H9 (cell line): ENCODE measurements around the gene ELP6. TPM values are rescaled to one million over a fixed set of nuclear protein-coding genes. Genes with fewer than 3 reads are reported as not detected.

ENCODE experiments used
- DNase-seq: peaks from one replicate; pipeline ENCODE4 v3.0.0-alpha.2; 2017
- H2AFZ ChIP-seq: one replicate; pipeline ENCODE4 v1.6.1; 2013; ENCODE audit warnings: mild to moderate bottlenecking, low read length, control low read depth, moderate library complexity
- H2AK5ac ChIP-seq: 2 replicates; pipeline ENCODE4 v1.6.1; 2013; ENCODE audit warnings: low read length, control low read depth, mixed read lengths; ENCODE audit not compliant: insufficient read length
- H2BK120ac ChIP-seq: one replicate; pipeline ENCODE4 v1.6.1; 2013; ENCODE audit warnings: low read depth, mild to moderate bottlenecking, low read length, control low read depth, inconsistent platforms; ENCODE audit not compliant: poor library complexity, severe bottlenecking
- H2BK12ac ChIP-seq: 2 replicates; pipeline ENCODE4 v1.6.1; 2013; ENCODE audit warnings: low read length, control low read depth, mixed read lengths, low read depth; ENCODE audit not compliant: insufficient read length
- H2BK15ac ChIP-seq: 2 replicates; pipeline ENCODE4 v1.6.1; 2013; ENCODE audit warnings: low read depth, low read length, control low read depth
- H2BK20ac ChIP-seq: one replicate; pipeline ENCODE4 v1.6.1; 2013; ENCODE audit warnings: low read depth, mild to moderate bottlenecking, low read length, control low read depth, inconsistent platforms; ENCODE audit not compliant: poor library complexity, severe bottlenecking
- H2BK5ac ChIP-seq: 2 replicates; pipeline ENCODE4 v1.6.1; 2013; ENCODE audit warnings: low read length, control low read depth, mixed read lengths; ENCODE audit not compliant: insufficient read length
- H3K14ac ChIP-seq: 2 replicates; pipeline ENCODE4 v1.6.1; 2013; ENCODE audit warnings: low read length, control low read depth; ENCODE audit not compliant: insufficient read depth
- H3K18ac ChIP-seq: 2 replicates; pipeline ENCODE4 v1.6.1; 2013; ENCODE audit warnings: low read depth, mild to moderate bottlenecking, mixed read lengths, low read length, control low read depth; ENCODE audit not compliant: insufficient read length
- H3K23ac ChIP-seq: 2 replicates; pipeline ENCODE4 v1.6.1; 2013; ENCODE audit warnings: low read length, control low read depth, mixed read lengths, low read depth; ENCODE audit not compliant: insufficient read length
- H3K23me2 ChIP-seq: 2 replicates; pipeline ENCODE4 v1.6.1; 2013; ENCODE audit warnings: low read depth, mild to moderate bottlenecking, mixed read lengths, low read length, control low read depth; ENCODE audit not compliant: insufficient read length, poor library complexity, severe bottlenecking
- H3K27ac ChIP-seq: 2 replicates; pipeline ENCODE4 v1.5.1; 2013; ENCODE audit warnings: low read length, control low read depth, mixed read lengths, low read depth; ENCODE audit not compliant: insufficient read length
- H3K27me3 ChIP-seq: 2 replicates; pipeline ENCODE4 v1.6.1; 2013; ENCODE audit warnings: low read length, control low read depth, inconsistent platforms; ENCODE audit not compliant: insufficient read depth
- H3K4ac ChIP-seq: 2 replicates; pipeline ENCODE4 v1.6.1; 2013; ENCODE audit warnings: low read depth, mild to moderate bottlenecking, control low read depth, inconsistent platforms, low read length, moderate library complexity
- H3K4me1 ChIP-seq: 2 replicates; pipeline ENCODE4 v1.6.1; 2013; ENCODE audit warnings: low read length, control low read depth, inconsistent platforms; ENCODE audit not compliant: insufficient read depth
- H3K4me2 ChIP-seq: 2 replicates; pipeline ENCODE4 v1.6.1; 2013; ENCODE audit warnings: low read length, control low read depth, mixed read lengths; ENCODE audit not compliant: insufficient read length, insufficient read depth
- H3K56ac ChIP-seq: 2 replicates; pipeline ENCODE4 v1.6.1; 2013; ENCODE audit warnings: low read depth, mild to moderate bottlenecking, mixed read lengths, low read length, control low read depth; ENCODE audit not compliant: insufficient read length
- H3K79me1 ChIP-seq: 2 replicates; pipeline ENCODE4 v1.6.1; 2013; ENCODE audit warnings: low read depth, mild to moderate bottlenecking, moderate library complexity, low read length, control low read depth, inconsistent platforms; ENCODE audit not compliant: insufficient read depth, poor library complexity, severe bottlenecking
- H3K79me2 ChIP-seq: 2 replicates; pipeline ENCODE4 v1.6.1; 2013; ENCODE audit warnings: low read length, control low read depth, inconsistent platforms; ENCODE audit not compliant: insufficient read depth
- H3K9ac ChIP-seq: 2 replicates; pipeline ENCODE4 v1.6.1; 2013; ENCODE audit warnings: low read length, control low read depth, mixed read lengths; ENCODE audit not compliant: insufficient read length; ENCODE audit errors: extremely low read depth
- H3K9me3 ChIP-seq: one replicate; pipeline ENCODE4 v1.6.1; 2013; ENCODE audit warnings: low read depth, low read length, inconsistent platforms; ENCODE audit not compliant: control insufficient read depth
- H3T11ph ChIP-seq: one replicate; pipeline ENCODE4 v1.6.1; 2013; ENCODE audit warnings: mild to moderate bottlenecking, low read length, control low read depth, inconsistent platforms
- H4K20me1 ChIP-seq: one replicate; pipeline ENCODE4 v1.6.1; 2013; ENCODE audit not compliant: control insufficient read depth, insufficient read length, insufficient read depth
- H4K5ac ChIP-seq: 2 replicates; pipeline ENCODE4 v1.6.1; 2013; ENCODE audit warnings: low read depth, mild to moderate bottlenecking, mixed read lengths, low read length, control low read depth; ENCODE audit not compliant: insufficient read length
- H4K8ac ChIP-seq: replicated peaks from 2 replicates; pipeline ENCODE4 v1.6.1; 2013; ENCODE audit warnings: low read length, control low read depth, mixed read lengths, low read depth; ENCODE audit not compliant: insufficient read length
- H4K91ac ChIP-seq: 2 replicates; pipeline ENCODE4 v1.6.1; 2013; ENCODE audit warnings: low read depth, mild to moderate bottlenecking, moderate library complexity, mixed read lengths, low read length, control low read depth; ENCODE audit not compliant: insufficient read length
- H3K27ac Mint-ChIP-seq, 3 experiments: 2 replicates in 2 of 3; 3 replicates in 1 of 3; pipeline ENCODE4 v1.8.0; 2020 to 2021; ENCODE audit warnings: mixed read lengths in 3 of 3, mild to moderate bottlenecking in 1 of 3, moderate library complexity in 1 of 3
- H3K27me3 Mint-ChIP-seq: 2 replicates; pipeline ENCODE4 v1.8.0; 2021; ENCODE audit warnings: low read depth, mild to moderate bottlenecking, moderate library complexity, mixed read lengths
- H3K36me3 Mint-ChIP-seq, 3 experiments: 2 replicates in 2 of 3; 3 replicates in 1 of 3; pipeline ENCODE4 v1.8.0; 2020 to 2021; ENCODE audit warnings: low read depth in 3 of 3, mixed read lengths in 3 of 3; ENCODE audit not compliant: insufficient read depth in 1 of 3
- H3K4me1 Mint-ChIP-seq, 2 experiments: 2 replicates each; pipeline ENCODE4 v1.8.0; 2020; ENCODE audit warnings: mixed read lengths in 2 of 2
- H3K4me3 Mint-ChIP-seq, 2 experiments: 2 replicates in 1 of 2; 3 replicates in 1 of 2; pipeline ENCODE4 v1.8.0; 2020 to 2021; ENCODE audit warnings: mild to moderate bottlenecking in 2 of 2, mixed read lengths in 2 of 2, moderate library complexity in 1 of 2
- H3K9me3 Mint-ChIP-seq, 2 experiments: 2 replicates in 1 of 2; 3 replicates in 1 of 2; pipeline ENCODE4 v1.8.0; 2020; ENCODE audit warnings: mild to moderate bottlenecking in 2 of 2, mixed read lengths in 2 of 2, moderate library complexity in 1 of 2
- WGBS: extraction: QIAGEN DNeasy Blood & Tissue Kit; methylation state at CpG from one replicate; pipeline ENCODE4 v1.1.7; 2013; ENCODE audit warnings: missing lambda C conversion rate, low lambda C conversion rate, mixed read lengths; ENCODE audit not compliant: insufficient read length; ENCODE audit errors: extremely low coverage; 5-methylcytosine and 5-hydroxymethylcytosine counted together
- total RNA-seq: library from RNA; stranded (reverse); gene quantifications from 2 replicates; pipeline ENCODE4 v1.2.1, GENCODE V29; 2021
- TF ChIP-seq, protein P1 (sequence below): fragments of 200-600 bp; sonication (generic); conservative IDR thresholded peaks from 3 replicates; pipeline ENCODE4 v1.8.0; 2021; ENCODE audit warnings: antibody characterized with exemption, mild to moderate bottlenecking

The ELP6 gene
- total RNA-seq, 1 experiment from 2014 or later, result 53.9 TPM

DNA sequence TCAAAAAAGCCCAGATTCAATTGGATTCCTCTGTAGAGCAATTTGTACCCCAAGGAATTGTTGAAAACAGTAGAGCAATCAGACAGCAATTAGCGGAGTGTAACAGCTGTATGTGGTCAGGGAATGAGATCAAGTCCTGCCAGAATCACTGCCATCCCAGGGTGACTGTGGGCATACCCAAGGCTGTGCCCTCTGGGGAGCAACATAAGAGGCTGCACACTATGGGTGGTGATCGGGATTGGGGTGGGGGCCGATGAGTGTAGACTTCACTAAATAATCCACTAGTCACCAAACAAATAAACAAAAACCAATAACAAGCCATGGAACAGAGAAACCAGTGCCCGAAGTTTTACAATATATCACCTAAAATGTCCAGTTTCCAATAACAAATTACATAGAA lies 12.1 kb upstream of the ELP6 start:
- H2BK5ac ChIP-seq, result no peak overlapping the region
- TF ChIP-seq, protein P1, sequence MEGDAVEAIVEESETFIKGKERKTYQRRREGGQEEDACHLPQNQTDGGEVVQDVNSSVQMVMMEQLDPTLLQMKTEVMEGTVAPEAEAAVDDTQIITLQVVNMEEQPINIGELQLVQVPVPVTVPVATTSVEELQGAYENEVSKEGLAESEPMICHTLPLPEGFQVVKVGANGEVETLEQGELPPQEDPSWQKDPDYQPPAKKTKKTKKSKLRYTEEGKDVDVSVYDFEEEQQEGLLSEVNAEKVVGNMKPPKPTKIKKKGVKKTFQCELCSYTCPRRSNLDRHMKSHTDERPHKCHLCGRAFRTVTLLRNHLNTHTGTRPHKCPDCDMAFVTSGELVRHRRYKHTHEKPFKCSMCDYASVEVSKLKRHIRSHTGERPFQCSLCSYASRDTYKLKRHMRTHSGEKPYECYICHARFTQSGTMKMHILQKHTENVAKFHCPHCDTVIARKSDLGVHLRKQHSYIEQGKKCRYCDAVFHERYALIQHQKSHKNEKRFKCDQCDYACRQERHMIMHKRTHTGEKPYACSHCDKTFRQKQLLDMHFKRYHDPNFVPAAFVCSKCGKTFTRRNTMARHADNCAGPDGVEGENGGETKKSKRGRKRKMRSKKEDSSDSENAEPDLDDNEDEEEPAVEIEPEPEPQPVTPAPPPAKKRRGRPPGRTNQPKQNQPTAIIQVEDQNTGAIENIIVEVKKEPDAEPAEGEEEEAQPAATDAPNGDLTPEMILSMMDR, result no peak
- no peaks in the 10 kb centered on the region for H3K79me1 ChIP-seq
- no peak overlapping the region for H3K23ac ChIP-seq
- no peak overlapping the region for H2BK120ac ChIP-seq
- H3K27me3 ChIP-seq, result peaks cover 8% of the 10 kb centered on the region; the same call in 1 of the 2 replicates
- H2BK20ac ChIP-seq, result no peak overlapping the region
- no peak overlapping the region for H2BK15ac ChIP-seq
- H3K4me1 ChIP-seq, result peaks cover 3% of the 10 kb centered on the region; the same call in 1 of the 2 replicates
- WGBS, result no CpG with 5 or more reads among the region's 4 CpGs
- Mint-ChIP-seq H3K27ac (no peak overlapping the region), H3K36me3 (peaks cover 0 to 2% (median 0%) of the 10 kb centered on the region in 3 experiments; a peak in 1 of 7 replicates), H3K4me3 (no peak overlapping the region), H3K4me1 (peaks cover 18 to 19% of the 10 kb centered on the region in 2 experiments), H3K27me3 (peaks cover 17% of the 10 kb centered on the region), H3K9me3 (no peaks in the 10 kb centered on the region; a peak in 1 of 5 replicates)
- no peak overlapping the region for H4K8ac ChIP-seq
- no peak overlapping the region for H4K5ac ChIP-seq
- no peak overlapping the region for H3K27ac ChIP-seq
- H3K14ac ChIP-seq, result no peak overlapping the region
- no peak overlapping the region for H3K56ac ChIP-seq
- H3T11ph ChIP-seq, result no peak overlapping the region
- H3K9me3 ChIP-seq, result no peaks in the 10 kb centered on the region
- no peak overlapping the region for H3K9ac ChIP-seq
- no peak overlapping the region for H3K18ac ChIP-seq
- no peaks in the 10 kb centered on the region for H3K23me2 ChIP-seq
- H2AFZ ChIP-seq, result no peak overlapping the region
- H3K4ac ChIP-seq, result no peak overlapping the region
- H2BK12ac ChIP-seq, result no peak overlapping the region
- H3K4me2 ChIP-seq, result no peak overlapping the region
- no peak overlapping the region for H2AK5ac ChIP-seq
- no peaks in the 10 kb centered on the region for H4K20me1 ChIP-seq
- H3K79me2 ChIP-seq, result 0 out of 2 replicates have a peak, but pooled peaks cover 2% of the 10 kb centered on the region
- H4K91ac ChIP-seq, result no peak overlapping the region
- DNase-seq, result no peak
